Measurements from ENCODE around the gene SMPDL3A.

Gene SMPDL3A

DNA sequence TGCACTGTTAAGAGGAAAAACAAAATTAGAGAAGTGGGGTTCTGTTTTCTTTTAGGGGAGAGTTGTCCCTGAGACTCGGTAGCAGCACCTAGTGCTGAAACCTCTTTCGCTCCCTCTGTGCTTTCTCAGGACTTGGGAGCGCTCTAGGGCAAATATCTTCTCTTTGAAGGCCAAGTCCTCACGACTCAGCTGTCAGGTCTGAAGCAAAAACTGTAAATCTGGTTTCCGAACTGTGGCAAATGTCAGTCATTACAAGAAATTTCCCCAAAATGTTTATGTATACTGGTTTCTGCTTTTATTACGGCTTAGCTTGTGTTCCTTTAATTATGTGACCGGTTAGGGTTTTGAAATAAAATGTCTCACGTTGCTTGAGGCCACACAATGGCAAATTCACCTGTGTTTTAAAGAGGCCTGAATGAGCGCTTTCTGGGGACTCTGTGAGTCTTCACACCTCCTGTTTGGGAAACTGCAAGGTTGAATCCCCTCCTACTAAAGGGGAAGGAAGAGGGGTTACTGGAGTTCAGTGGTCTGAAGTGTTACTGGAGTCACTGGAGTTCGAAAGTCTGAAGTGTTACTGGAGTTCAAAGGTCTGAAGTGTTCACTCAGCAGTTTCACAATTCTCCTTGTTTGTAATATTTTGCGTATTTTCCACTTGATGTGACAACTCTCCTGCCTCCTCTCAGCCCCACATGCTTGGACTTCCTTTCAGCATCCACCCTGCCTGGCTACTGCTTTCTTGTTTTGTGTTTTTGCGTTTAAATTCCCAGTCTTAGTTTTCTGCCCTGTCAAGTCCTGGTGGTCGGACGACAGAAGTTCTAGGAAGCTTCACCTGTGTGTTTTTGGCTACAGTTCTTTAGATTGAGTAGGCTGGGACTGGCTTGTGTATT is 1.6 kb downstream of the SMPDL3A start:
- H3K4me3 ChIP-seq (ENCODE audit: low read depth in 1 of 2, low read length in 2 of 2), result no peak overlapping the region
- H3K27ac ChIP-seq (ENCODE audit: low read length), result no peak overlapping the region
- H3K9me3 ChIP-seq (ENCODE audit: insufficient read depth, low read length, severe bottlenecking), result no peaks in the 10 kb centered on the region
- H3K79me2 ChIP-seq (ENCODE audit: insufficient read depth, low read length), result no peaks in the 10 kb centered on the region
- no peak overlapping the region for H2AFZ ChIP-seq (ENCODE audit: low read depth, low read length)
- ATAC-seq (ENCODE audit: insufficient read depth, low read depth) (no peak), DNase-seq (no peak)
- H3K27me3 ChIP-seq (ENCODE audit: insufficient read depth, low read length, poor library complexity), result no peaks in the 10 kb centered on the region
- no peaks in the 10 kb centered on the region for H4K20me1 ChIP-seq (ENCODE audit: insufficient read depth, low read length)
- TF ChIP-seq EZH2 (IDR thresholded peaks at IDR 0.05; ENCODE audit: borderline replicate concordance, low read depth, low read length, severe bottlenecking) (no peak), CTCF (IDR thresholded peaks at IDR 0.05; ENCODE audit: borderline replicate concordance, extremely low read depth, low read length, poor library complexity, severe bottlenecking) (no peak)
- no peaks in the 10 kb centered on the region for H3K36me3 ChIP-seq (ENCODE audit: insufficient read depth, low read length)
- no peak overlapping the region for H3K9ac ChIP-seq (ENCODE audit: low read depth, low read length)
- no peak overlapping the region for H3K4me2 ChIP-seq (ENCODE audit: insufficient read depth, low read length)
- H3K4me1 ChIP-seq (ENCODE audit: insufficient read depth, low read length), result no peaks in the 10 kb centered on the region

DNA sequence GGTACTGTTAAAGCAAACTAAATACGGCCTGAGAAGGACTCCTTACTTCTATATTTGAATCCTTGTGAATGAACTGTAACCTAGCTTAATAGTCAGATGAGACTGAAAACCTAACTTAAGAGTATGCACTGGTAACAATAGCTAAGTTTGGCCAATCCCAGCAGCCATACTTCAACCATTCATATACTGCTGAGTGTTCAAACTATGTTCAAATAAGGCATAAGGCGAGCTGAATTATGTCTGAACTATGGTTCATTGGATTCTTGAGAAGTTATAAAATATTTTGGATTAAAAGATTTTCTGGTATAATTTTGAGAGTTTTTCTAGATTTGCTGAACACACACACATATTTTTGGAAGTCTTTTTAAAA is 2.2 kb downstream of the SMPDL3A start:
- ATAC-seq (ENCODE audit: insufficient read depth, low read depth) (no peak), DNase-seq (no peak)
- Histone ChIP-seq H3K4me3 (ENCODE audit: low read depth in 1 of 2, low read length in 2 of 2) (no peak overlapping the region), H3K27me3 (ENCODE audit: insufficient read depth, low read length, poor library complexity) (no peaks in the 10 kb centered on the region), H3K27ac (ENCODE audit: low read length) (no peak overlapping the region), H3K9ac (ENCODE audit: low read depth, low read length) (no peak overlapping the region), H3K9me3 (ENCODE audit: insufficient read depth, low read length, severe bottlenecking) (no peaks in the 10 kb centered on the region), H3K79me2 (ENCODE audit: insufficient read depth, low read length) (no peaks in the 10 kb centered on the region), H4K20me1 (ENCODE audit: insufficient read depth, low read length) (no peaks in the 10 kb centered on the region), H3K36me3 (ENCODE audit: insufficient read depth, low read length) (no peaks in the 10 kb centered on the region), H3K4me2 (ENCODE audit: insufficient read depth, low read length) (no peak overlapping the region), H3K4me1 (ENCODE audit: insufficient read depth, low read length) (no peaks in the 10 kb centered on the region), H2AFZ (ENCODE audit: low read depth, low read length) (no peak overlapping the region)
- TF ChIP-seq CTCF (IDR thresholded peaks at IDR 0.05; ENCODE audit: borderline replicate concordance, extremely low read depth, low read length, poor library complexity, severe bottlenecking), result no peak
- no peak for TF ChIP-seq EZH2 (IDR thresholded peaks at IDR 0.05; ENCODE audit: borderline replicate concordance, low read depth, low read length, severe bottlenecking)

GRCh38 chr6:122792766-122793165 is 3.7 kb downstream of the SMPDL3A start:
- no peak overlapping the region for H3K27ac ChIP-seq (ENCODE audit: low read length)
- no peak overlapping the region for H2AFZ ChIP-seq (ENCODE audit: low read depth, low read length)
- no peak for TF ChIP-seq EZH2 (IDR thresholded peaks at IDR 0.05; ENCODE audit: borderline replicate concordance, low read depth, low read length, severe bottlenecking)
- no peak for TF ChIP-seq CTCF (IDR thresholded peaks at IDR 0.05; ENCODE audit: borderline replicate concordance, extremely low read depth, low read length, poor library complexity, severe bottlenecking)
- no peaks in the 10 kb centered on the region for H3K9me3 ChIP-seq (ENCODE audit: insufficient read depth, low read length, severe bottlenecking)
- H3K4me2 ChIP-seq (ENCODE audit: insufficient read depth, low read length), result no peak overlapping the region
- H3K4me1 ChIP-seq (ENCODE audit: insufficient read depth, low read length), result no peaks in the 10 kb centered on the region
- H3K36me3 ChIP-seq (ENCODE audit: insufficient read depth, low read length), result no peaks in the 10 kb centered on the region
- no peak for DNase-seq
- no peak for ATAC-seq (ENCODE audit: insufficient read depth, low read depth)
- H3K27me3 ChIP-seq (ENCODE audit: insufficient read depth, low read length, poor library complexity), result no peaks in the 10 kb centered on the region
- H3K4me3 ChIP-seq (ENCODE audit: low read depth in 1 of 2, low read length in 2 of 2), result no peak overlapping the region
- no peaks in the 10 kb centered on the region for H4K20me1 ChIP-seq (ENCODE audit: insufficient read depth, low read length)
- no peaks in the 10 kb centered on the region for H3K79me2 ChIP-seq (ENCODE audit: insufficient read depth, low read length)
- no peak overlapping the region for H3K9ac ChIP-seq (ENCODE audit: low read depth, low read length)

All from DND-41 (cell line).